ENCODE results near the gene CRYBA4. TPM values are rescaled to one million over a fixed set of nuclear protein-coding genes. Genes with fewer than 3 reads are reported as not detected.
A peak's percentile ranks its signal among the peaks of the same experiment; 100 is the strongest.
"Not testable (repeated sequence)": the region's sequence is repeated elsewhere in the genome, so short reads cannot be mapped to it uniquely, and the experiment has no call there.

Gene CRYBA4
- total RNA-seq, 2 donors from 2014 or later: 0.47 TPM; not detected in 1

DNA sequence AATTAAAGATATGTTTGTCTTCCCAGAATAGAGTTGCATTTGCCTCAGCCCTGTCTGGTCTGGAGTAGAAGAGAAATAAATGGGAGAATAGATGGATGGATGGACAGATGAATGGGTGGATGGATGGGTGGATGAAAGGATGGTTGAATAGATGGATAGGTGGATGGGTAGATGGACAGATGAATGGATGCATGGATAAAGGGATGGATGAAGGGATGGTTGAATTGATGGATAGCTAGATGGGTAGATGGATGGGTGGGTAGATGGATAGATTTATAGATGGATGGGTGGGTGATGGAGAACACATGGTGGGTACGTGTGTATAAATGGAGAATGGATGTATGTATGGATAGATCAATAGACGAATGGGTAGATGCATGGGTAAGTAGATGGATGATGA is 12.5 kb upstream of the CRYBA4 start:
- H3K27ac ChIP-seq: no peak overlapping the region
- H3K9me3 ChIP-seq: no peaks in the 10 kb centered on the region
- H3K27me3 ChIP-seq: no peaks in the 10 kb centered on the region
- no peaks in the 10 kb centered on the region for H3K36me3 ChIP-seq
- DNase-seq: no peak
- H3K9ac ChIP-seq (ENCODE audit: low read depth in 2 of 2, low read length in 2 of 2): no peak overlapping the region
- TF ChIP-seq, protein P1, sequence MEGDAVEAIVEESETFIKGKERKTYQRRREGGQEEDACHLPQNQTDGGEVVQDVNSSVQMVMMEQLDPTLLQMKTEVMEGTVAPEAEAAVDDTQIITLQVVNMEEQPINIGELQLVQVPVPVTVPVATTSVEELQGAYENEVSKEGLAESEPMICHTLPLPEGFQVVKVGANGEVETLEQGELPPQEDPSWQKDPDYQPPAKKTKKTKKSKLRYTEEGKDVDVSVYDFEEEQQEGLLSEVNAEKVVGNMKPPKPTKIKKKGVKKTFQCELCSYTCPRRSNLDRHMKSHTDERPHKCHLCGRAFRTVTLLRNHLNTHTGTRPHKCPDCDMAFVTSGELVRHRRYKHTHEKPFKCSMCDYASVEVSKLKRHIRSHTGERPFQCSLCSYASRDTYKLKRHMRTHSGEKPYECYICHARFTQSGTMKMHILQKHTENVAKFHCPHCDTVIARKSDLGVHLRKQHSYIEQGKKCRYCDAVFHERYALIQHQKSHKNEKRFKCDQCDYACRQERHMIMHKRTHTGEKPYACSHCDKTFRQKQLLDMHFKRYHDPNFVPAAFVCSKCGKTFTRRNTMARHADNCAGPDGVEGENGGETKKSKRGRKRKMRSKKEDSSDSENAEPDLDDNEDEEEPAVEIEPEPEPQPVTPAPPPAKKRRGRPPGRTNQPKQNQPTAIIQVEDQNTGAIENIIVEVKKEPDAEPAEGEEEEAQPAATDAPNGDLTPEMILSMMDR (IDR thresholded peaks at IDR 0.05): no peak
- intact Hi-C loops (cut with DNase I): no loop called here
- H3K4me3 ChIP-seq: no peak overlapping the region
- H3K4me1 ChIP-seq: no peaks in the 10 kb centered on the region

DNA sequence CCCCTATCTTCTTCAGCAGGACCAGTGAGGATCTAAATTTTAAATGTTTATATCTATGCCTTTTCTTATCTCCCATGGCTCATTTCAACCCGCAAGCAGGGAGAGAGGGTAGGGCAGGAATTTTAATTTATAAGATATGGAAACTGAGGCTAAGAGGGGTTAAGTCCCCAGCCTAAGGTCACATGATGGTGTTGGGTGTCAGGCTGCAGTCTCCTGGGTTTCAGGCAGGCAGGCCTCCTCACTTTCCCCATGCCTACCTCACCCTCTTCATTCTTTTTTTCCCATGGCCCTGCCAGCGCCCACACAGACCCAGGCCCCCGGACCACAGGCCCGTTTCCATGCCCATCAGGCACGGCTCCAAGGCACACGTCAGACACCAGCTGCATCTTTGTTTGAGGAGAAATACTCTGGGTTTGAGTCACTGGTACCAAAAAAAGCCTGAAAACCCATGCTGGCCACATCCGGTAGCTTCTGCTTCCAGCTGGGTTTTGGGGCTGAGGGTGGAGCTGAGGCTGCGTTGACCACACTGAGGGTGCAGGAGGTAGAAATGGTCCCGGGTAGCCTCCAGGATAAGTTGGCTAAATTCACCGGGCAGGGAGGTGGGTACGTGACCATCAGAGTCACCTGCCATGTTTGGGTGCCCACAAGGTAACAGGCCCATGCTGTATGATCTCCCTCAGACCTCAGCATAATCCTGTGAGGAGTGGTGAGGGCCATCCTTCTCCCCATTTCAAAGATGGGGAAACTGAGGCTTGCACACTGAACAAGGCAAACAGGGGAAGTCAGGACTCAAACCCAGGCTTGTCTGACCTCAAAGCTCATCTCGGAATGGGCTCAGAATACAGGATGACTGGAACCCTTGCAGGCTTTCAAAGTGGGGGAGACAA is 11.4 kb upstream of the CRYBA4 start:
- intact Hi-C loops (cut with DNase I): no loop called here
- Histone ChIP-seq H3K4me3 (no peak overlapping the region), H3K27me3 (no peaks in the 10 kb centered on the region), H3K9ac (ENCODE audit: low read depth in 2 of 2, low read length in 2 of 2) (no peak overlapping the region), H3K9me3 (no peaks in the 10 kb centered on the region), H3K36me3 (no peaks in the 10 kb centered on the region), H3K4me1 (no peaks in the 10 kb centered on the region), H3K27ac (no peak overlapping the region)
- TF ChIP-seq, protein P1 (IDR thresholded peaks at IDR 0.05): no peak
- DNase-seq: peak; percentile 34

DNA sequence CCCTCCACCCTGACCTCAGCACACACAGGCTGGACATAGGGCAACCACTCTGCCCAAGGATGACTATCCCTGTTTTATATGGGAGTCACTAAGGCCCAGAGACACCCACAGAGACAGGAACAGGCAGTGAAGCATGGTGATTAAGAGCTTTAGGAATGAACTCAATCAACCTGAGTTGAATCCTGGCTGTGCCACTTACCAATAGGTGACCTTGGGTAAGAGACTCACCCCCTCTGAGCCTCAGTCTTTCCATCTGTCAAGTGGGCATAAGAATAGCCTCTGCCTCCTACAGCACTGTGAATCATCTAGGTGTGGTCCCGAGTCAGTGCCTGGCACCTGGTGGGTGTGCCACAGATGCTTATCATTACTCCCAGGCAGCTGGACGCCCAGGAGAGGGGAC is 10.8 kb upstream of the CRYBA4 start:
- H3K27me3 ChIP-seq: no peaks in the 10 kb centered on the region
- intact Hi-C loops (cut with DNase I): no loop called here
- TF ChIP-seq, protein P1 (IDR thresholded peaks at IDR 0.05): no peak

DNA sequence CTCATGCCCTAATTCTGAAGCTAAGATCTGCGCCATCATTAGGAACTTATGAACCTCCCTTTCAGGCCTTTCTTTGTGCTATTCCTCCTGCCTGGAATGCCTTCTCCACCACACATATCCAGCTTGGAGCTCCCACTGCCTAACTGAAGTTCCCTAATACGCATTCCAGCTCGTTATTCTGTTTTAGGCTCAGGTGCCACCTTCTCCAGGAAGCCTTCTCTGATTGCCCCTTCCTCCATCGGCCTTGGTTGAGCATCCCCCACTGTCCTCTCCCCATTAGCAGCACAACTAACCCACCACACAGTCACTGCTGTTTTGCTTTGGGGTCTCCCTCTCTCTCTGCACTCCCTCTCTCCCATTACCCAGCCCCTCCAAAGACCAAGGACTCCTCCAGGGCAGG is 9.1 kb upstream of the CRYBA4 start:
- H3K4me3 ChIP-seq: no peak overlapping the region
- no peaks in the 10 kb centered on the region for H3K9me3 ChIP-seq
- H3K27me3 ChIP-seq: no peaks in the 10 kb centered on the region
- DNase-seq: no peak
- TF ChIP-seq, protein P1 (IDR thresholded peaks at IDR 0.05): no peak
- intact Hi-C loops (cut with DNase I): no loop called here
- no peaks in the 10 kb centered on the region for H3K4me1 ChIP-seq
- H3K9ac ChIP-seq (ENCODE audit: low read depth in 2 of 2, low read length in 2 of 2): no peak overlapping the region
- no peaks in the 10 kb centered on the region for H3K36me3 ChIP-seq
- H3K27ac ChIP-seq: no peak overlapping the region

More for the DNA sequence above, 10.8 kb upstream of the CRYBA4 start:
- no peak for DNase-seq
- Histone ChIP-seq H3K27ac (no peak overlapping the region), H3K4me1 (no peaks in the 10 kb centered on the region), H3K9me3 (no peaks in the 10 kb centered on the region), H3K4me3 (no peak overlapping the region), H3K36me3 (no peaks in the 10 kb centered on the region), H3K9ac (ENCODE audit: low read depth in 2 of 2, low read length in 2 of 2) (no peak overlapping the region)

DNA sequence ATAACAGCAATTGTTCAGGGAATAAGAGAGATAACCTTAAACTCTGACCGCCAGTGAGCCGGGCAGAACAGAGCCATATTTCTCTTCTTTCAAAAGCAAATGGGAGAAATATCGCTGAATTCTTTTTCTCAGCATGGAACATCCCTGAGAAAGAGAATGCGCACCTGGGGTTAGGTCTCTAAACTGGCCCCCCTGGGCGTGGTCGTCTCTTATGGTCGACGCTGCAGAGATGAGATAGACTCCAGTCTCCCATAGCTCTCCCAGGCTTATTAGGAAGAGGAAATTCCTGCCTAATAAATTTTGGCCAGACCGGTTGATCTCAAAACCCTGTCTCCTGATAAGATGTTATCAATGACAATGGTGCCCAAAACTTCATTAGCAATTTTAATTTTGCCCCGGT is 8.0 kb upstream of the CRYBA4 start:
- H3K4me1 ChIP-seq; H3K27ac ChIP-seq; H3K4me3 ChIP-seq; H3K27me3 ChIP-seq; H3K9me3 ChIP-seq; intact Hi-C loops (cut with DNase I); H3K36me3 ChIP-seq; DNase-seq; H3K9ac ChIP-seq (ENCODE audit: low read depth in 2 of 2, low read length in 2 of 2): not testable (repeated sequence)

DNA sequence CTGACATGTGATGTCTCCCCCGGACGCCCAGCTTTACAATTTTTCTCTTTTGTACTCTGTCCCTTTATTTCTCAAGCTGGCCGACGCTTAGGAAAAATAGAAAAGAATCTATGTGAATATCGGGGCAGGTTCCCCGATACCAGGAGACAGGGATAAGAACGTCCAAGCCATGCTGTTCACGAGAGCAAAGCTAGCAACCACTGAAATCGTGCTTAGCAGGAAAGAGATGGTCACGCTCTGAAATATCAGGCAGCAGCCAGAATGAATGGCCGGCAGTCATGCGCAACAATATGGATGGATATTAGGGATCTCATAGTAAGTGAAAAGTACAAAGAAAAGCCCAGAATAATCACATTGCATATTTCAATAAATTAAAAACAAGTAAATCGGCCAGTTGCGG is 7.4 kb upstream of the CRYBA4 start:
- H3K9ac ChIP-seq (ENCODE audit: low read depth in 2 of 2, low read length in 2 of 2): no peak overlapping the region
- no peaks in the 10 kb centered on the region for H3K27me3 ChIP-seq
- no peaks in the 10 kb centered on the region for H3K36me3 ChIP-seq
- no peaks in the 10 kb centered on the region for H3K4me1 ChIP-seq
- intact Hi-C loops (cut with DNase I): no loop called here
- no peak for DNase-seq
- TF ChIP-seq, protein P1 (IDR thresholded peaks at IDR 0.05): no peak
- no peak overlapping the region for H3K4me3 ChIP-seq
- no peak overlapping the region for H3K27ac ChIP-seq
- H3K9me3 ChIP-seq: no peaks in the 10 kb centered on the region

All from colonic mucosa (tissue), 4 donors.